CD4-positive, alpha-beta T cell treated with Interferon gamma for 1 hour (primary cell): ENCODE results near the gene FOXI2.

Experiments
- DNase-seq: peaks from one replicate; pipeline ENCODE4 v3.0.0-alpha.2; 2020

Gene FOXI2

GRCh38 chr10:127744956-127745355 is 8.0 kb downstream of the FOXI2 start:
- no peak for DNase-seq

- DNase-seq: no peak
Observed at GRCh38 chr10:127745861-127746260, 8.9 kb downstream of the FOXI2 start.

- no peak for DNase-seq
Observed at GRCh38 chr10:127755753-127756152, 18.8 kb downstream of the FOXI2 start.

- no peak for DNase-seq
Observed at GRCh38 chr10:127756264-127756663, 19.3 kb downstream of the FOXI2 start.

- DNase-seq: no peak
Observed at GRCh38 chr10:127757033-127757432, 20.0 kb downstream of the FOXI2 start.

GRCh38 chr10:127759276-127759675 is 22.3 kb downstream of the FOXI2 start:
- no peak for DNase-seq

GRCh38 chr10:127762925-127763324 is 25.9 kb downstream of the FOXI2 start:
- no peak for DNase-seq

GRCh38 chr10:127774766-127775559 is 38.0 kb downstream of the FOXI2 start:
- DNase-seq: no peak

- no peak for DNase-seq
Observed at GRCh38 chr10:127776816-127777215, 39.8 kb downstream of the FOXI2 start.

- no peak for DNase-seq
Observed at GRCh38 chr10:127781412-127781811, 44.4 kb downstream of the FOXI2 start.

GRCh38 chr10:127787873-127788272 is 50.9 kb downstream of the FOXI2 start:
- no peak for DNase-seq

- no peak for DNase-seq
Observed at GRCh38 chr10:127790066-127790624, 53.2 kb downstream of the FOXI2 start.
